SH-SY5Y (cell line): ENCODE results near the gene CCDC85C.

Source experiments
- GATA2 ChIP-seq: IDR thresholded peaks from 2 replicates; pipeline ENCODE4 v1.6.1; 2011; ENCODE audit warnings: mild to moderate bottlenecking, low read depth, low read length
- GATA3 ChIP-seq: IDR thresholded peaks from 2 replicates; pipeline ENCODE4 v1.6.1; 2011; ENCODE audit warnings: low read depth, mild to moderate bottlenecking, low read length, moderate library complexity

The CCDC85C gene

DNA sequence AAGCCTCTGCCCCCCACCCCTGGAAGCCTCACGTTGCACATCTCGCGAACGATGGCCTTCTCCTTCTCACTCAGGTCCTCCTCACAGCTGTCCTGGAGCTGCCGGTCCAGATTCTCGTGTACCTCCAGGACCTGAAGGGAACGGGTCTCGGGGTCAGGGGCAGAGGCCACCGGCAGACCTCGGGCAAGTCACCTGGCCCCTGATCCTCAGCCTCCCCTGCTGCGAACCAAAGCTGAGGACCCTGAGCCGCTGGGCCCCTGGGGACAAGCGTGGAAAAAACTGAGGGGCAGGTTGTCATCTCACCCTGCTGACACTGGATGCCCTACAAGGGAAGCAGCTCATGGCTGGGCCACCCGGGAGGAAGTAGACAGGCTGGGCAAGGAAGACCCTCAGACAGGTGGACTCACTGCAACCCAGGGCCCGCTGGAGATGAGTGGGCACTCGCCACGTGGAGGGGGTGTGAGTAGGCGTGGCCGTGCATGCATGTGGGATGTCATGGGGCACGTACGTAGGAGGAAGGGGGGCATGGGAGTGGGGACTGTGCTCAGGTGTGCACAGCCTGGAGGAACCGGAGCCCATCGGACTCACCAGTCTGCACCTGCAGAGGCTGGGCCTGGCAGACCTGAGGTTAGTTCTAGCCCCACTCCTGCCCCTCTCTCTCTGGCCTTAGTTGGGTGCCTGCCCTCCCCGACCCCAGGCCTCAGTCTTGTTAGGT, 87.7 kb downstream of the CCDC85C start:
- no peak for TF ChIP-seq GATA2
- TF ChIP-seq GATA3: no peak

- no peak for TF ChIP-seq GATA3
- no peak for TF ChIP-seq GATA2
Measured at GRCh38 chr14:99515301-99516155, 88.5 kb downstream of the CCDC85C start.

- TF ChIP-seq GATA3 (no peak), GATA2 (no peak)
Measured at GRCh38 chr14:99514552-99515300, 89.3 kb downstream of the CCDC85C start.

GRCh38 chr14:99513946-99514551, 90.0 kb downstream of the CCDC85C start:
- TF ChIP-seq GATA3 (no peak), GATA2 (no peak)

- TF ChIP-seq GATA3: no peak
- TF ChIP-seq GATA2: no peak
Measured at GRCh38 chr14:99513183-99513694, 90.8 kb downstream of the CCDC85C start.

DNA sequence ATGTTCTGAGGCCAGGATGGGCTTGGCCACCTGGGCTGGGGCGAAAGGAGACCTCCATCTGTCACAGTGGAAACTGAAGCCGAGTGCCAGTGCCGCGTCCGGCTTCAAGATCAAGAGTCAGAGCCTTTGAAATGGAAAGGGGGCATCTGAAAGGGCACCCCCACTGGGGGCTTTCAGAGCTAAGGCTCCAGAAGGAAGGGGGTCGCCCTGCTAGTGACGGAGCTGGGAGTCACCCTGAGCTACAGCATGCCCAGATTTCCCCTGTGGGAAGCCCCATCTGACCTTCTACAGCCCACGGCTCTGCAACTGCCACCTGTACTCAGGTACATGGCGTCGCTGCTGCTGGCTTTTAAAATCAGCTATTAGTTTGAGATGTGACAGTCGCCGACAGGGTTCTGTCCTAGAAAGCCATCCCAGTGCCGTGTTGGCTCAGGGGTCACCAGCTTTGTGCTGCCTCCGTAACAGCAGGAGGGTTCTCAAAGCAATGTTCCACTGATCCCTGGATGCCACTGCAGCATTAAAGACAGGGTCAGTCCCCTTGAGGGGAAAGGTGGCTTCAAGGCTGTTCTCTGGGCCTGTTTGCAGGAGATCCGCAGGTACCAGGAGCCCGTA, 91.3 kb downstream of the CCDC85C start:
- TF ChIP-seq GATA3: no peak

DNA sequence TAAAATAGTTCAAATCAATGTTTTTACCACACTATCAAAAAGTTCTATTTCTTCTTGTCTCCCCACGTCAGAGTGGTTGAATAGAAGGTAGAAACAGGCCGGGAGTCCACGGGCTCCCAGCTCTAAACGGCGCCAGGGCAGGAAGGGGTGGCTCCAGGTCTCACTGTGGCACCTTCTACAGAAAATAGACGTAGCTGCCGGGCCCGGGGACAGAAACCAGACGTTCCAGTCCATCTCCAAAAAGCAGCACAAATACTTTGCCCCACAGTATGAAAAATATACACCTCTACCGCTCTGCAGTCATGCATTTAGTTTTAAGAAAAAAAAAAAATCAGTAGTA, 91.9 kb downstream of the CCDC85C start:
- TF ChIP-seq GATA2 (no peak), GATA3 (no peak)

GRCh38 chr14:99511421-99512109, 92.4 kb downstream of the CCDC85C start:
- TF ChIP-seq GATA2: no peak
- no peak for TF ChIP-seq GATA3

GRCh38 chr14:99510556-99511139, 93.4 kb downstream of the CCDC85C start:
- no peak for TF ChIP-seq GATA3
- TF ChIP-seq GATA2: no peak

- TF ChIP-seq GATA2: no peak
- TF ChIP-seq GATA3: no peak
Measured at GRCh38 chr14:99509871-99510555, 94.0 kb downstream of the CCDC85C start.

DNA sequence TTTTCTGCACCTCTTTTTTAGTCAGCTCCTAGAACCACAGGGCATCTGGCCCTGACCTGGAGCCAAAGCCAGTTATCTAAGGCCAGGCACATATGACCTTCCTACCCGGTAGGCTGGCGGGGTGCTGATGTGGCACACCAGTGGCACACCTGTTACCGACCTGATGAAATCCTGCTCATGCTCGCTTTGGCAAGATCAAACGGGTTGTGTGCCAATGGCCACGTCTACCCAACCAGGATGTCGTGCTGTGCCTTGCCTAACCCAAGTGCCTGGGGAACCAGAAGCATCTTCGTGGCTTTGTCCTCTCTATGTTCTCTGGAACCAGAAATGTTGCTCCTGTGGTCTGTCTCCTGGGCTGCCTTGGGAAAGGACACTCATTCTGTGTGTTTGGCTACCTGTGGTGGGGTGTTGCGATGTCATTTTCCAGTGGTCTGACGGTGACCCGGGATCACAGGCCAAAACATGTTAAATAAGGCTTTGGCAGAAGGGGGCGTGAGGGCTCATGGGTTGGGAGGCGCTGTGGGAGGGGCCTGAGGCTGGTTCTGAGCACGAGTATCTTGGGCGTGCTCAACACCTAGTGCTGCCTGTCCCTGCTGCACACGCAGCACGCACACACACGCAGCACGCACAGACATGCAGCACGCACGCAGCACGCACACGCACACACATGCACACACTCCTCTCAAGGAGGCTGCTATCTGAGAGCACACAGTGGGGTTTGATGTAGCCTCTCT, 94.9 kb downstream of the CCDC85C start:
- TF ChIP-seq GATA2: no peak
- no peak for TF ChIP-seq GATA3
